KMS-11 (cell line): ENCODE measurements around the gene SUPT4H1.
"Not testable (repeated sequence)": the region's sequence is repeated elsewhere in the genome, so short reads cannot be mapped to it uniquely, and the experiment has no call there.

Experiments
- H2AFZ ChIP-seq: fragments of 200-600 bp; sonication (generic); 2 replicates; pipeline ENCODE4 v1.6.1; 2016; ENCODE audit warnings: antibody characterized with exemption, mixed run types, low read depth
- H3K27ac ChIP-seq: fragments of 200-600 bp; sonication (generic); 2 replicates; pipeline ENCODE4 v1.6.1; 2016; ENCODE audit warnings: mild to moderate bottlenecking, mixed run types
- H3K27me3 ChIP-seq: fragments of 200-600 bp; sonication (generic); 2 replicates; pipeline ENCODE4 v1.6.1; 2017; ENCODE audit warnings: mild to moderate bottlenecking, low read depth, mixed run types, moderate library complexity; ENCODE audit not compliant: insufficient read depth
- H3K36me3 ChIP-seq: fragments of 200-600 bp; sonication (generic); 2 replicates; pipeline ENCODE4 v1.6.1; 2017; ENCODE audit warnings: mild to moderate bottlenecking, mixed run types; ENCODE audit not compliant: insufficient read depth
- H3K4me1 ChIP-seq: fragments of 200-600 bp; sonication (generic); 2 replicates; pipeline ENCODE4 v1.6.1; 2016; ENCODE audit warnings: mild to moderate bottlenecking, low read depth, mixed run types; ENCODE audit not compliant: poor library complexity, severe bottlenecking
- H3K4me2 ChIP-seq: fragments of 200-600 bp; sonication (generic); 2 replicates; pipeline ENCODE4 v1.7.0; 2016; ENCODE audit warnings: mild to moderate bottlenecking, mixed run types
- H3K4me3 ChIP-seq: fragments of 200-600 bp; sonication (generic); IDR thresholded peaks from 2 replicates; pipeline ENCODE4 v1.6.1; 2017; ENCODE audit warnings: low read depth, low read length, mixed read lengths; ENCODE audit not compliant: insufficient read depth
- H3K79me2 ChIP-seq: fragments of 200-600 bp; sonication (generic); 2 replicates; pipeline ENCODE4 v1.6.1; 2016; ENCODE audit warnings: low read depth, mixed run types; ENCODE audit not compliant: insufficient read depth
- H3K9ac ChIP-seq: fragments of 200-600 bp; sonication (generic); 2 replicates; pipeline ENCODE4 v1.6.1; 2016; ENCODE audit warnings: mild to moderate bottlenecking, mixed run types
- H4K20me1 ChIP-seq: fragments of 200-600 bp; sonication (generic); 2 replicates; pipeline ENCODE4 v1.6.1; 2016; ENCODE audit warnings: mild to moderate bottlenecking, mixed run types; ENCODE audit not compliant: insufficient read depth
- TF ChIP-seq, protein P1 (sequence below): fragments of 200-600 bp; sonication (generic); conservative IDR thresholded peaks from 2 replicates; pipeline ENCODE4 v1.6.1; 2017; ENCODE audit warnings: low read depth, mild to moderate bottlenecking, antibody characterized with exemption, low read length, moderate library complexity, mixed read lengths

The SUPT4H1 gene

DNA sequence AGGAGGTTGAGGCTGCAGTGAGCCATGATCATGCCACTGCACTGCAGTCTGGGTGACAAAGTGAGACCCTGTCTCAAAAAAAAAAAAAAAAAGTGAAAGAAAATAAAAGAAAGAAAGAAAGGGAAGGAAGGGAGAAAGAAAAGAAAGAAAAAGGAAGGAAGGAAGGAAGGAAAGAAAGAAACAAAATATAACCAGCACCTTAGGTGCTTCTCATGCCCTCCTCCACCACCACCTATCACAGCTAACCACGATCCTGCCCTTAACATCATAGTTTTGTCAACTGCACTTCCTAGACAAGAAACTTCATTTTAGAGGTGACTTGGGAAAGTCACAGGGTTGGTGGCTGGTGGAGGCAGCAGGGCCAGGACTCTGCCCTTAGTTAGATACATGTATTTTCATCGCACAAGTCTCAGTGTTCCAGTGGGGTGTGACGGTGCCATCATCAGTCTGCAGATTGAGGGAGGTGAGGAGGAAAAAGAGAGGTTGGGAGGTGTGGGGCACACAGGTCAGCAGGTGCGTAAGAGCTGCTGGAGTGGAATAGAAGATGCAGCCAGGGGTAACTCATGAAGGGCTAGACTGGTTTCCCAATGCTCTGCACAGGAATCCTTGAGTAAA is 10.0 kb downstream of the SUPT4H1 start:
- peak overlapping the region; percentile 95 for H3K4me2 ChIP-seq
- peaks cover 80% of the 10 kb centered on the region for H3K79me2 ChIP-seq
- no peak overlapping the region for H3K4me3 ChIP-seq
- H3K4me1 ChIP-seq: peaks cover 88% of the 10 kb centered on the region
- no peaks in the 10 kb centered on the region for H3K27me3 ChIP-seq
- peak overlapping the region; percentile 96 for H3K27ac ChIP-seq
- no peaks in the 10 kb centered on the region; the same call in 1 of the 2 replicates for H3K36me3 ChIP-seq
- H2AFZ ChIP-seq: no peak overlapping the region
- TF ChIP-seq, protein P1, sequence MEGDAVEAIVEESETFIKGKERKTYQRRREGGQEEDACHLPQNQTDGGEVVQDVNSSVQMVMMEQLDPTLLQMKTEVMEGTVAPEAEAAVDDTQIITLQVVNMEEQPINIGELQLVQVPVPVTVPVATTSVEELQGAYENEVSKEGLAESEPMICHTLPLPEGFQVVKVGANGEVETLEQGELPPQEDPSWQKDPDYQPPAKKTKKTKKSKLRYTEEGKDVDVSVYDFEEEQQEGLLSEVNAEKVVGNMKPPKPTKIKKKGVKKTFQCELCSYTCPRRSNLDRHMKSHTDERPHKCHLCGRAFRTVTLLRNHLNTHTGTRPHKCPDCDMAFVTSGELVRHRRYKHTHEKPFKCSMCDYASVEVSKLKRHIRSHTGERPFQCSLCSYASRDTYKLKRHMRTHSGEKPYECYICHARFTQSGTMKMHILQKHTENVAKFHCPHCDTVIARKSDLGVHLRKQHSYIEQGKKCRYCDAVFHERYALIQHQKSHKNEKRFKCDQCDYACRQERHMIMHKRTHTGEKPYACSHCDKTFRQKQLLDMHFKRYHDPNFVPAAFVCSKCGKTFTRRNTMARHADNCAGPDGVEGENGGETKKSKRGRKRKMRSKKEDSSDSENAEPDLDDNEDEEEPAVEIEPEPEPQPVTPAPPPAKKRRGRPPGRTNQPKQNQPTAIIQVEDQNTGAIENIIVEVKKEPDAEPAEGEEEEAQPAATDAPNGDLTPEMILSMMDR: no peak
- H3K9ac ChIP-seq: peak overlapping the region; percentile 57; the same call in 1 of the 2 replicates
- no peaks in the 10 kb centered on the region for H4K20me1 ChIP-seq

DNA sequence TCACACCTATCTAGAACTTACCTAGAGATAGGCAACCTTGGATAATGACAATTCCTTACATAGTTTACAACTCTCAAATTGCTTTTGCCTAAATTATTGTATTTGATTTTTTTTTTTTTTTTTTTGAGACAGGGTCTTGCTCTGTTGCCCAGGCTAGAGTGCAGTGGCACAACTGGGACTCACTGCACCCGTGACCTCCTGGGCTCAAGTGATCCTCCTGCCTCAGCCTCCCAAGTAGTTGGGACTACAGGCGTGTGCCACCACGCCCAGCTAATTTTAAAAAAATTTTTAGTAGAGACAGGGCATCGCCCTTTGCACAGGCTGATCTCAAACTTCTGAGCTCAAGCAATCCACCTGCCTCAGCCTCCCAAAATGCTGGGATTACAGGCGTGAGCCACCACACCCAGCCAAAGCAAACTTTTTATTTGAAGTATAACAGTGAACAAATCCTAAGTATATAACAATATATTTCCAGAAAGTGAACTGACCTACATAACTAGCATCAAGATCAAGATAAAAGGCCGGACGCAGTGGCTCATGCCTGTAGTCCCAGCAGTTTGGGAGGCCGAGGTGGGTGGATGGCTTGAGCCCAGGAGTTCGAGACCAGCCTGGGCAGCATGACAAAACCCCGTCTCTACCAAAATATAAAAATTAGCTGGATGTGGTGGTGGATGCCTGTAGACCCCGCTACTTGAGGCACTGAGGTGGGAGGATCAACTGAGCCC is 10.7 kb downstream of the SUPT4H1 start:
- H4K20me1 ChIP-seq, H2AFZ ChIP-seq, H3K9ac ChIP-seq, H3K27me3 ChIP-seq, H3K4me3 ChIP-seq, H3K36me3 ChIP-seq: not testable (repeated sequence)
- Histone ChIP-seq H3K4me2 (peak overlapping the region; percentile 95), H3K27ac (peak overlapping the region; percentile 96), H3K79me2 (peaks cover 78% of the 10 kb centered on the region), H3K4me1 (peaks cover 88% of the 10 kb centered on the region)

DNA sequence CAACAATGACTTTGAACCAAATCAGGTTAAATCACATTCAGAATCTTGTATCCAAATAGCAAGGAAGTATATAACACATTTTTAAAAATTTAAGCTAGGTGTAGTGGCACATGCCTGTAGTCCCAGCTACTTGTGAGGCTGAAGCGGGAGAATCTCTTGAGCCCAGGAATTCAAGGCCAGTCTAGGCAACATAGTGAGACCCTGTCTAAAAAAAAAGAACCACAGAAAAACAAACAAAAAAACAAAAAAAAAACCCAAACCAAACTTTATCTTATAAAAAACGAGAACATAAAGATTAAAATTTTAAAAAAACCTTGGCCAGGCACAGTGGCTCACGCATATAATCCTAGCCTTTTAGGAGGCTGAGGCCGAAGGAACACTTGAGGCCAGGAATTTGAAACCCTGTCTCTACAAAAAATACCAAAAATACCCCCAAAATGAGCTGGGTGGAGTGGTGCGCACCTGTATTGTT is 11.6 kb downstream of the SUPT4H1 start:
- Histone ChIP-seq H4K20me1 (no peaks in the 10 kb centered on the region), H2AFZ (no peak overlapping the region), H3K4me2 (peak overlapping the region; percentile 95), H3K36me3 (no peaks in the 10 kb centered on the region), H3K9ac (peak overlapping the region; percentile 100; the same call in 1 of the 2 replicates), H3K4me1 (peaks cover 86% of the 10 kb centered on the region), H3K27ac (peak overlapping the region; percentile 96), H3K4me3 (peak overlapping the region; percentile 11), H3K27me3 (no peaks in the 10 kb centered on the region), H3K79me2 (peaks cover 73% of the 10 kb centered on the region)
- TF ChIP-seq, protein P1: no peak

DNA sequence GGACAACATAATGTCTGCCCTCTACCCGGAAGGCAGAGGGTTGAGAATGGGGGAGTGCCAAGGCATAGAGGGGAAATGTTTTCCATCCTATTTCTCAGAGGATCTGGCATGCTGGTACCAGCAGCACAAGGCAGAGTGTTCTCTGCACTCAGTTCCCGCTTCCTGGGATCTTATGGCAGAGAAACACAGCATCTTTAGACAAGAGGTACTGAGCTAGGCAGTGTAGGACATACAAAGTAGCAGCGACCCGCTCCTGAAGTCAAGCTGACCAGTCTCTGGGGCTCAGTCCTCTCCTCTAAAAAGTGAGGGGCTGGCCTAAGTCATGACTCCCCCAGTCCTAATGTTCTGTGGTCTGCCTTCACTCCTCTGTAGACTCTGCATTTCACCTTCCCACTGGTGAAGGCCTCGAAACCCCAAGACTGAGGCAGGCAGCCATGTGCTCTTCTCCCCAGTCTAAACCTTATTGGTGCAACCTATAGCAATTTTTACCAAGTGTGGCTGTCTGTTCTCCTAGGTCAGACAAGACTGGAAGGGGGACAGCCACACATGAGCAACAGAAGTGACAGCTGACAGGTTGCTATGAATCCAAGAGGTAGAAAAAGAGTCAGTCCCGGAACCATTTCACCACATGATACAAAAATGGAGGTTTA is 12.1 kb downstream of the SUPT4H1 start:
- no peaks in the 10 kb centered on the region for H3K36me3 ChIP-seq
- TF ChIP-seq, protein P1: no peak
- no peaks in the 10 kb centered on the region for H3K27me3 ChIP-seq
- no peaks in the 10 kb centered on the region for H4K20me1 ChIP-seq
- H3K4me1 ChIP-seq: peaks cover 86% of the 10 kb centered on the region
- no peak overlapping the region for H2AFZ ChIP-seq
- peaks cover 76% of the 10 kb centered on the region for H3K79me2 ChIP-seq
- peak overlapping the region; percentile 24 for H3K4me3 ChIP-seq
- H3K27ac ChIP-seq: peak overlapping the region; percentile 96
- peak overlapping the region; percentile 100 for H3K9ac ChIP-seq
- H3K4me2 ChIP-seq: peak overlapping the region; percentile 95
